Mucosa of rectum (tissue), 2 donors: ENCODE data around the gene C16orf86.

ENCODE experiments used
- H3K27ac ChIP-seq, 2 donors: one replicate each; pipeline ENCODE4 v1.7.0; 2013; ENCODE audit warnings: inconsistent platforms in 2 of 2, low read depth in 2 of 2, low read length in 2 of 2
- H3K27me3 ChIP-seq, 2 donors: one replicate each; pipeline ENCODE4 v1.7.0; 2013; ENCODE audit warnings: low read length in 2 of 2; ENCODE audit not compliant: control insufficient read depth in 2 of 2, insufficient read depth in 2 of 2
- H3K36me3 ChIP-seq, 2 donors: one replicate each; pipeline ENCODE4 v1.7.0; 2013; ENCODE audit warnings: low read length in 2 of 2; ENCODE audit not compliant: control insufficient read depth in 2 of 2, insufficient read depth in 2 of 2
- H3K4me1 ChIP-seq, 2 donors: one replicate each; pipeline ENCODE4 v1.7.0; 2013; ENCODE audit warnings: low read length in 2 of 2, mild to moderate bottlenecking in 1 of 2; ENCODE audit not compliant: control insufficient read depth in 2 of 2, insufficient read depth in 2 of 2
- H3K4me3 ChIP-seq, 2 donors: one replicate each; pipeline ENCODE4 v1.7.0; 2013; ENCODE audit warnings: low read length in 2 of 2
- H3K9ac ChIP-seq, 2 donors: one replicate each; pipeline ENCODE4 v1.7.0; 2013; ENCODE audit warnings: low read length in 2 of 2, low read depth in 1 of 2, mild to moderate bottlenecking in 1 of 2
- H3K9me3 ChIP-seq, 2 donors: one replicate each; pipeline ENCODE4 v1.7.0; 2013; ENCODE audit warnings: low read length in 2 of 2; ENCODE audit not compliant: control insufficient read depth in 2 of 2
- donor health status: healthy.
- donor health status: Normal muscosa, but diverticular disease.

Gene C16orf86

DNA sequence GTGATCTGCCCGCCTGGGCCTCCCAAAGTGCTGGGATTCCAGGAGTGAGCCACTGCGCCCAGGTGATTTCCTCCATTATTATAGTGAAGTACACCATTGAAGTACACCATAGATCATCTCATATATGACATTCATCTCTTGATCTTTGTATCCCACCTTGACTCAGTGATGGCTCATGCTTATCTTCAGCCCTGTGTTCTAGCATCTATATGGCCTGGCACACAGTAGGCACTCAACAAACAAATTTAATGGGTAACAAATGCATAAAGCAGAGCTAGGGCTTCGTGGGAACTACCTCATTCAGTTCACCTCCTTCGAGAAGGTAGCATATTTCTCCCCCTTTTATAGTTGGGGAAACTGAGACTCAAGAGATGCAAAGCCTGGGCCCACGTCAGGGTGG lies 1.0 kb upstream of the C16orf86 start:
- H3K9ac ChIP-seq: peak overlapping the region in 1 of 2 donors; percentile 29
- no peaks in the 10 kb centered on the region for H3K36me3 ChIP-seq
- peaks cover 29 to 30% of the 10 kb centered on the region in 2 donors for H3K4me1 ChIP-seq
- peak overlapping the region; percentile 57 to 68 for H3K4me3 ChIP-seq
- H3K27ac ChIP-seq: no peak overlapping the region
- H3K27me3 ChIP-seq: no peaks in the 10 kb centered on the region
- no peaks in the 10 kb centered on the region for H3K9me3 ChIP-seq

DNA sequence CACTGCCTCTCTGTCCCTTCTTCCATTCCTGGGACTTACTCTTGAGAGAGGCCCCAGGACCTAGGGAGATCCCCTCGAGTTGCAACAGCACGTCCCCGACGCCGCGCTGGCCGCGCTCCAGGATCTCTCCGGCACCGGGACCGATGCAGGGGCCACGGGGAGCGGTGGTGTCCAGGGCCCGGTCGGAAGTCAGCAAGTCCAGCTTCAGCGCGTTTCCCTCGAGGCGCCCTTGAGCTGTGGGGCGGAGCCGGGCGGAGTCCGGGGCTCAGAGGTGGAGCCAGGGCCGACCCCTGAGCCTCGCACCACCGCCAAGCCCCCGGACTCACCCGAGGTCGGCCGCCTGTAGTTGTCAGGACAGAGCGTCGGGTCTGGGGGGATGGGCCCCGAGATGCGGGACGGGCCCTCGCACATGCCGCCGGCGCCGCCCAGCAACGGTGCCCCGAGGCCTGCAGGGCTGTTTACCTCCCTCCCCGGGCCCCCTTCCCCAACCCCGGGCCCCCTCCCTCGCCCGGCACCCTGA lies 522 bp upstream of the C16orf86 start:
- Histone ChIP-seq H3K27ac (peak overlapping the region in 1 of 2 donors; percentile 74), H3K27me3 (no peaks in the 10 kb centered on the region), H3K9ac (peak overlapping the region in 1 of 2 donors; percentile 62), H3K4me1 (peaks cover 27 to 28% of the 10 kb centered on the region in 2 donors), H3K36me3 (no peaks in the 10 kb centered on the region), H3K9me3 (no peaks in the 10 kb centered on the region), H3K4me3 (peak overlapping the region; percentile 68 to 71)

DNA sequence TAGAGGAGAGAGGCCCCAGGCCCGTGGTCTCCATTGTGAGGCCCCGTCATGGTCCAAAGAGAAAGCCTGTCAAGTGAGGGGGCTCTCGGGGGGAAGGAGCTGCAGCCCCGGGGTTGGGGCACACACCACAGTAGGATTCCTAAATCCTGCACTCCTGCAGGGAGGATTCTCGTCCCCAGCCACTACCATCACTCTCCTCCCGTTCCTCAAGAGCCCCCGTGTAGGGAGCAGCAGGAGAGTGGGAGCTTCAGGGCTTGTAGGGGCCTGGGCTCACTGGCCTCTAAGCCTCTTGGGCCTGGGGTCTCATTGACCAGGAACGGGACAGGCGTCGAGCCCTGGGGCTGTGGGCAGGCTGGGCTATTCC lies 821 bp downstream of the C16orf86 start:
- Histone ChIP-seq H3K4me1 (peaks cover 20 to 23% of the 10 kb centered on the region in 2 donors), H3K36me3 (no peaks in the 10 kb centered on the region), H3K9ac (peak overlapping the region; percentile 24 to 62), H3K9me3 (no peaks in the 10 kb centered on the region), H3K27me3 (no peaks in the 10 kb centered on the region), H3K27ac (peak overlapping the region; percentile 62 to 74), H3K4me3 (peak overlapping the region; percentile 68 to 71)

DNA sequence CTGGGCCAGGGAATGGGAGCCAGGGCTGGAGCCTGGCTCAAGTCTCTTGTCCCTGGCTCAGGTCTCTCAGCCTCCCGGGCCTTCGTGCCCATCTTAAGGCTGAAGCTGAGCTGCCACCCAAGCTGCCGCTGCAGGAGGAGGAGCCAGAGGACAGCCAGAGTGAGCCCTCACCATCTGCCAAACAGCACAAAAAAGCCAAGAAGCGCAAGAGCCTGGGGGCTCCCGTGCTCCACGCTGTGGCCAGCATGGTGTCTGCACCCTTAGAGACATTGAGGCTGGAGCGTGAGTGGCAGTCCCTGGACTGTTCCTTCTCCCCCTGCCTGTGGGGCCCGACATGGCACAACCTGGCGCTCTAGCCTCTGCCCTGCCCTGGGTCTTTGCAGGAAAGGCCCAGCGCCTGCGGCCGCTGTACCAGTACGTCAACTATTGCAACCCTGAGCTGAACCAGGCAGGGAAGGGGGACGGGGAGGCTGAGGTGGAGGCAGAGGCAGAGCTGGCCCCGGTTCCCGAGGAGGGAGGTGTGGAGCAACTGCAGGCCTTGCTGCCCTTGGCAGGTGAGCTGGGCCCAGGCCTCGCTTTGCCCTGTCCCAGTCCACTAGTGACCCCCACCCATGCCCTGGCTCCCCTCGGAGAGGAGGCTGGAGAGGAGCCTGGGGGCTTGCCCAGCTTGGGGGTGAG lies 1.3 kb downstream of the C16orf86 start:
- Histone ChIP-seq H3K4me1 (peaks cover 23 to 27% of the 10 kb centered on the region in 2 donors), H3K9ac (peak overlapping the region; percentile 15 to 24), H3K36me3 (no peaks in the 10 kb centered on the region), H3K27ac (peak overlapping the region; percentile 19 to 74), H3K4me3 (peak overlapping the region; percentile 25 to 71), H3K9me3 (no peaks in the 10 kb centered on the region), H3K27me3 (no peaks in the 10 kb centered on the region)

DNA sequence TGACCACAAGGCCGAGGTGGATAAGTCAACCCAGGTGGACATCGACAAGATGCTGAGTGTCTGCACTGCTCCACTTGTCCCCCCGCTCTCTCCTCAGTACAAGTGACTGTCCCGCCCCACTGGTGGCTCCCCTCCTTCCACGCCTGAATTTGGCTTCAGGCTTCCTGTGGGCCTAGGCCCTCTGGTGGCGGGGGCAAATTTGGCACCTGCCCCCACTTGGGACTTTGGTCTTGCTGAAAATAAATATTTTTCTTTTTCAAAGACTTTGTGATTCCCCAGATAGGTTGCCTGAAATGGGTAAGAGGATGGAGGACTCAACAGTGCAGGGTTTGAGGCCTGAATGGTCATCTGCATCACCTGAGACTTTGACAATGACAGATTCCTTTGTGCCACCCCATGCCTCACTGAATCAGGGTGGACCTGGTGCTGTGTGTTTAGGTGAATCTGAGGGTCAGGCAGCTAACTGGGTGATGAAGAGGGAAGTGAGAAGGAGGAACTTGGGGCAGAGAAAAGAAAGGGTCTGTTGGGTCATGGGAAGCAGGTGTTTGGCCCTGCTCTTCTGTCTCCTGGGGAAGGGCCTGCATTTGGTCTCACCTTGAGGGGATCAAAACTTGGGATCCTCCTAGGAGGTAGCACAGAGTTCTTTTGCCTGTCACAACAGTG lies 2.0 kb downstream of the C16orf86 start:
- Histone ChIP-seq H3K4me1 (peaks cover 30 to 34% of the 10 kb centered on the region in 2 donors), H3K36me3 (no peaks in the 10 kb centered on the region), H3K27me3 (no peaks in the 10 kb centered on the region), H3K9ac (no peak overlapping the region), H3K9me3 (no peaks in the 10 kb centered on the region), H3K27ac (peak overlapping the region in 1 of 2 donors; percentile 74), H3K4me3 (no peak overlapping the region)

DNA sequence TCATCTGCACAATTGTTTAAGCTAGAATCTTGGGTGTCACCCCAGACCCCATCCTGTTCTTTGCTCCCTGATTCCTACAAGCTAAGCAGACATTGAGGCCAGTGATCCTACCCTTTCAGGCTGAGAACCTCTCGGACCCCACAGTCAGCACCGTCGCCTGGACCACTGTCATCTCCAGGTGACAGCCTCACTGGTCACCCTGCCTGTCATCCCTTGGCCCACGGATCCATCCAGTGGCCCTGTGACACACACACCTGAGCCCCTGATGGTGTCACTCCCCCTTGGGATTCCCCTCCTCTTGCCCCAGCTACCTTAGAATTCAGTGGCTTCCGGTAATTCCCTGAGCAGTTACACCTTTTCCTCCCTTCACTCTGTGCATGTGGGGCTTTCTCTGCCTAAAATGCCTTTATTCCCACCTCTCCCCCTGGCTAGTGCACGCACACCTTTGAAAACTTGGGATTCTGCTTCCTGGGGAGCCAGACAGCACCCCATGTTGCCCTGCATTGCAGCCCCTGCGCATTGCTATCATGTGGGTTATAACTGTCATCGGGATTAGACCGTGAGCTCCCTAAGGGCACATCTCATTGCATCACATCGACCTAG lies 3.0 kb downstream of the C16orf86 start:
- H3K27me3 ChIP-seq: no peaks in the 10 kb centered on the region
- no peak overlapping the region for H3K27ac ChIP-seq
- peaks cover 38 to 40% of the 10 kb centered on the region in 2 donors for H3K4me1 ChIP-seq
- no peaks in the 10 kb centered on the region for H3K9me3 ChIP-seq
- H3K9ac ChIP-seq: no peak overlapping the region
- H3K4me3 ChIP-seq: no peak overlapping the region
- H3K36me3 ChIP-seq: no peaks in the 10 kb centered on the region

DNA sequence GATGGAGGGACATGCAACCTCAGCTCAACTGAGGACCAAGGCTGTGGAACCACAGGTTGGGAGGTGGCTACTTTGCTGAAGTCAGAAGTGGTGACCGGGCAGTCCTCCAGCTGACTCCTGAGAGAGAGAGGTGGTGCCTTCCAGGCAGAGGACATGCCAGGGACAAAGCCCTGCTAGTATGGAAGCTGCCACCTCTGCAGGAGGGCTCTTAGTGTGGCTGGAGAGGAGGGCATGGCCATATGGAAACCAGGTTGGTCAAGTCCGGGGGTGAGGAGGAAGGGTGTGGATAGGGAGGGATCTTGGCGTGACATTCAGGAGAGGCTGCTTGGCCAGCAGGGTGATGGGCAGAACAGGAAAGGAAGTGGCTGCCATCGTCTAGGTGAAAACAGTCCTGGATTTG lies 5.7 kb downstream of the C16orf86 start:
- no peaks in the 10 kb centered on the region for H3K27me3 ChIP-seq
- H3K9ac ChIP-seq: no peak overlapping the region
- peaks cover 0 to 4% of the 10 kb centered on the region in 2 donors for H3K36me3 ChIP-seq
- no peak overlapping the region for H3K4me3 ChIP-seq
- H3K4me1 ChIP-seq: peaks cover 33 to 43% of the 10 kb centered on the region in 2 donors
- H3K27ac ChIP-seq: no peak overlapping the region
- no peaks in the 10 kb centered on the region for H3K9me3 ChIP-seq

DNA sequence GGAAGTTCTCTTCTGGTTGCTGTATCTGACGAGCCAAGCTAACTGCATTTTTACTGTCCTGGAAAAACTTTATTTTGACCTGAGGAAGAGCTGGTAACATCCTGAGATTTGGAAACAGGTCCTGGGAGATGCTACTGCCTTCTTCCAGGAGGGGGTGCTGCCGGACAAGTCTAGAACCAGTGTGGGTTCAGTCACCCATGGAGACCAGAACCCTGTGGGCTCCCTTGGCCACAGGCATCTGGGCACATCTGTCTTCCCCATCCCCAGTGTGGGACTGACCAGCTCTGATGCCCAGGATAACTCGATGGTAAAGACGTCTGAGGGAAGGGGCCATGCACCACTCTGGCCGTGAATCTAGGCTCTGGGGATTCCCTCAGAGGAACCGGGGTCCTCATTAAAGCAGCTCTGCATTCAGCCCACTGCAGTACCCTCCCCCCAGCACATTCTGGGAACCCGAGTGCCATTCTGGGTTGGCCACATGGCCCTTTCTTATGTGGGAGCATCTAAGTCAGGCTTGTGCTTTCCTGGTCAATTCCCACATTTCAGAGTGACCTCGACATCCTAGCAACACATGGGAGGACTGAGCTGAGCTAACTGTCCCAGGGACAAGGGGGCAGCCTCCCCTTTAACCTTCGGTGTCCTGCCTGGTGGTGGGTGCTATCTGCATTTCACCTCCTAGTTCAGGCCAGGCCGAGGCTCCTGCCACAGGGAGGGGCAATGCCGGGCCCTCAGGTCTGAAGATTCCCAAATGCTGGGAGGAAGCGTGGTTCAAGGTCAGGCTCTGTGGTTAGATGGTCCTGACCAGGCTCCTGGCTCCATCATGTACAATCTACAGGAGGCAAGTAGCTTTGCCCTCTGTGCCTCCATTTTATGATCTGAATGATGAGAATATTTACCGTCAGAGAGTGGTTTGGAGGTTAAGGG lies 6.4 kb downstream of the C16orf86 start:
- Histone ChIP-seq H3K9me3 (no peaks in the 10 kb centered on the region), H3K27me3 (no peaks in the 10 kb centered on the region), H3K36me3 (peaks cover 0 to 4% of the 10 kb centered on the region in 2 donors), H3K4me3 (peak overlapping the region in 1 of 2 donors; percentile 9), H3K27ac (peak overlapping the region; percentile 81 to 83), H3K4me1 (peaks cover 31 to 43% of the 10 kb centered on the region in 2 donors), H3K9ac (peak overlapping the region in 1 of 2 donors; percentile 56)

DNA sequence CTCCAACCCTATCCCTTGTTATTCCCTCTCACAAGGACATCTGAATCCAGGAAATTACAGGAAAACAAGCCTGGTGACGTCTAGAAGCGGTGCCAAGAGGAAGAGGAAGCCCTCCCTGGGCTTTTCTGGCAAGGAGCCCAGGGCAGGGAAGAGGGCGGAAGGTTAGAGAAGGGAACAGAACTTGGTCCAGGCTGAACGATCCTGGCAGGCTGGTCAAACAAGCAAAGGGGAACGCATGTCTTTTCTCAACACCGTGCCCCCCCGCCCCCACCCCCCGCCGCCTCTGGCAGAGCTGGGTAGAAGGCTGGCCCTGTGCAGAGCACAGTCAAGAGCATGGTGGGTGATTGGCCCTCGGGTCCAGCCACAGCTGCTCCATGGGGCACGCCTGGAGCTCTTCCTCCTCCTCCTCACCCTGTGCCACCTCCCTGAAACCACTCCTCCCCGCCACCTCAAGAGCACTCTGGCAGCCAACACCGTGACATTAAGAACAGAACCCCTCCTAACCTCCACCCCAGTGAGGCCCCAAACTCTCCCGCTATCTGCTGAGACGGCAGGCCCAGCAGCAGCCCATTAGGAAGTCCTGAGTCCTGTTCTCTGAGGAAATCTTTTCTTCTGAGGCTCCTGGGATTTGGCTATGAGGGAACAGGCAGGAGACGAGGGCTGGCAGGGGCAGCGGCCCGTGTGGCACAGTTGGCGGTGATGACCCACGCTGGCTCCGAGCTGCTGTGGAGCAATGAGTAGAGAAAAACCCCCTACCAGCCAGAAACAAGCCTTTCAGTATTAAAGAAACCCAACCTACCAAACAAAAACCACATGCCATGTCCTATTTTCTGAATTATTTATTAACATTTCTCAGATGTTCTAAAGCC lies 7.3 kb downstream of the C16orf86 start:
- Histone ChIP-seq H3K9me3 (no peaks in the 10 kb centered on the region), H3K9ac (peak overlapping the region in 1 of 2 donors; percentile 56), H3K4me3 (peak overlapping the region in 1 of 2 donors; percentile 42), H3K27me3 (no peaks in the 10 kb centered on the region), H3K27ac (peak overlapping the region; percentile 81 to 83), H3K36me3 (peaks cover 0 to 4% of the 10 kb centered on the region in 2 donors), H3K4me1 (peaks cover 29 to 46% of the 10 kb centered on the region in 2 donors)
